ENCODE data around the gene CYB561D1.

The CYB561D1 gene

DNA sequence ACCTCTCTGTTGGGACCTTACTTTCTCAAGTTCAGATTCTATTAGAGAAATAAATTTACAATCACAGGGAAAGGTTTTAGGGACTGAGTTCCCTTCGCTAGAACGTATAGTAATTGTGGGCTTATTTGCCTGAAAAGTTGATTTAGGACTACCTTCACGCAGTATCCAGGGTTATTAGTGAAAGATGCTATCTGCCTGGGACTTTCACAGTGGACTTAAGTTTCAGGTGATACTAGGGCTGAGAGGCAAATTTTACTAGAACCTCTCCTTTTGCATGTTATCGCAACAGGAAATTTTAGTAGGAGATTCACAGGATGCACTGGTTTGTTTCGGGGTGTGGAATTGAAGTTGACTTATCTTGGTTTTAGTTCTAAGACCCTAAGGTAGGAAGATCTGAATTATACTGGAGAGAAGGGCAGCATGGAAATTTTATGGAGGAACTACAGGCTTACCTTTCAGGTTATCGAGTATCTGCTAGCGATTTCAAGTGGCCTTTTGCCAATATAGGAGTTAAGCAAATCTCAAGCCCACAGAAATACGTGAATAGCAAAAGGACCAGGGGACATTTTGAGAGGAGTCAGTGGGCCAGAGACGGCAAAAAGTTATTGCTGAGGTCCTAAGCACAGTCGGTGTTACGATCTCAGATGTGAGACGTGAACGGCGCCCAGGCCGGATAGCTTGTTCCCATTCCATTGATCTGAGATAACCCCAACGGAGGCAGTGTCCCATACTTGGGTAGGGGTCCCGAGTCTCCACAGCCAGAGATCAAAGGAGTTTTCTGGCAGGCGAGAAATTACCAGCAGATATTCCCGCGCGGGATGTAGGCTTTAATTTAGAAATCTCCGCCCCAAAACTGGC, 53.8 kb downstream of the CYB561D1 start:
- Mint-ChIP-seq H3K36me3 (ENCODE audit: low read depth) (peaks cover 21% of the 10 kb centered on the region), H3K4me3 (peak overlapping the region; percentile 90), H3K27me3 (peaks cover 2% of the 10 kb centered on the region), H3K9me3 (no peaks in the 10 kb centered on the region), H3K4me1 (ENCODE audit: low read depth) (peaks cover 28% of the 10 kb centered on the region), H3K27ac (peak overlapping the region; percentile 98)
- intact Hi-C loops (cut with micrococcal nuclease), result loop anchor here (2.0 to 5.0 kb wide), 3 partner anchors 40 to 437 kb away; partner anchors contain the start of gene AHCYL1

DNA sequence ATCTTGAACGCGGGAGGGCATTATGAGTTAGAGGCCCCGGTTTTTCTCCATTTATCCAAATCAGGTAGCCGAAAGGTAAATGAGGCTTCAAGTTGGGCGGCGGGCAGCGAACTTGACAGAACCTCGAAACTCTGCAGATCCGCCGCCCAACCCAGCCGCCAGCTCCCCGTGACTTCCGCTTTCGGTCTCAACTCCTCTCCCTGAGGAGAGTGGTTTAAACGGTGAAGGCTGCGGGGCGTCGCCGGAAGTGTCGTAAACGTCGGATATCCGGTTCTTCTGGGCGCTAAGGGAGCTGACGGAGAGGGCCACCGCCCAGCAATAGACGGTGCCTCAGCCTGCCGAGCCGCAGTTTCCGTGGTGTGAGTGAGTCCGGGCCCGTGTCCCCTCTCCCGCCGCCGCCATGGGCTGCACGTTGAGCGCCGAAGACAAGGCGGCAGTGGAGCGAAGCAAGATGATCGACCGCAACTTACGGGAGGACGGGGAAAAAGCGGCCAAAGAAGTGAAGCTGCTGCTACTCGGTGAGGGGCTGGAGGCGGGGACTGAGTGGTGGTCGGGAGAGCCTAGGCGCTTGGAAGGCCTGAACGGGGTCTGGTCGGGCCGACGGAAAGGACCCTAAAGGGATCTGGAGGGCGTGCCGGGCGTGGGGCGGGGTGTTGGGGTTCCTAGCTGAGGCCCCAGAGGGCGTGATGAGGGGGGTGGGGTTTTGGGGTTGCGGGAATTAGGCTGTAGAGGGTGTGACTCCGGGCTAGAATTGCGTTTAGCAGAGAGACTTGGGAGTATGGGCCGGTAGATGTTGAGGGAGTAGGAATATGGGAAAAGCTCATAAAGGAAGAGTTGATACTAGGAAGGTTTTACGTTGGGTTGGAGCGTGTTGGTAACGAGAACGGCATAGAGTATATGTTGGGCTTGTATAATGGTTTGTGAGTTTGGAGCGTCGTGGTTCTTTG, 54.7 kb downstream of the CYB561D1 start, which contains the start of gene GNAI3:
GNAI3 (plus strand) TSS at position 295 of the 947 bp plus-strand sequence; CDS start at position 401, 106 bp downstream.
- intact Hi-C loops (cut with micrococcal nuclease), result loop anchor here (2.0 to 5.0 kb wide), 3 partner anchors 39 to 436 kb away; partner anchors contain the start of gene AHCYL1
- Mint-ChIP-seq H3K4me1 (ENCODE audit: low read depth) (peaks cover 30% of the 10 kb centered on the region), H3K9me3 (no peaks in the 10 kb centered on the region), H3K27me3 (no peaks in the 10 kb centered on the region), H3K4me3 (peak within 1 kb of the TSS; percentile 90), H3K27ac (peak within 1 kb of the TSS; percentile 98), H3K36me3 (ENCODE audit: low read depth) (peaks cover 21% of the 10 kb centered on the region)

Data from dendritic cell treated with granulocyte-macrophage colony-stimulating factor and Interleukin-4, amounts not matched to agents 40 ng/mL and 50 ng/mL, for 4 days (primary cell).